ENCODE measurements around the gene TSPAN11.

DNA sequence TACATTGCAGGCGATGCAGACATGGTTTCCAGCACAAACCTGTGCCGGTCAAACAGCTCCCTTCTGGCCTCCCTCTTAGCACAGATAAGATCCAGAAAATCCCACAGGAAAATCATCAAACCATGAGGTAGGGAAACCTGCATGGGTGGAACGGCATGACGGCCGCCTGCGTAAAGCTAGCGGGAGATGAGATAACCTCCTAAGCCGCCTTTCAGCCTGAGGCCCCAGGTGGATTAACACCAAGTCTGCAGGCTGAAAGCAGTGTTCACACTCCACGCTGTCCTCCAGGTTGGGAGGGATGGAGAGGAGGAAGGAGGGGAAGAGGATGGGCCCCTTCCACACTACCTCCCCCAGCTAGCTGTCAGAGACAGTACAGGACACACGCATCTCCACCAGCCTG, 63.8 kb downstream of the TSPAN11 start:
- TF ChIP-seq POLR2A (IDR thresholded peaks at IDR 0.05) (no peak), POLR2AphosphoS5 (IDR thresholded peaks at IDR 0.05) (no peak), EP300 (IDR thresholded peaks at IDR 0.05; ENCODE audit: low read depth) (no peak)
- TF ChIP-seq, protein P1, sequence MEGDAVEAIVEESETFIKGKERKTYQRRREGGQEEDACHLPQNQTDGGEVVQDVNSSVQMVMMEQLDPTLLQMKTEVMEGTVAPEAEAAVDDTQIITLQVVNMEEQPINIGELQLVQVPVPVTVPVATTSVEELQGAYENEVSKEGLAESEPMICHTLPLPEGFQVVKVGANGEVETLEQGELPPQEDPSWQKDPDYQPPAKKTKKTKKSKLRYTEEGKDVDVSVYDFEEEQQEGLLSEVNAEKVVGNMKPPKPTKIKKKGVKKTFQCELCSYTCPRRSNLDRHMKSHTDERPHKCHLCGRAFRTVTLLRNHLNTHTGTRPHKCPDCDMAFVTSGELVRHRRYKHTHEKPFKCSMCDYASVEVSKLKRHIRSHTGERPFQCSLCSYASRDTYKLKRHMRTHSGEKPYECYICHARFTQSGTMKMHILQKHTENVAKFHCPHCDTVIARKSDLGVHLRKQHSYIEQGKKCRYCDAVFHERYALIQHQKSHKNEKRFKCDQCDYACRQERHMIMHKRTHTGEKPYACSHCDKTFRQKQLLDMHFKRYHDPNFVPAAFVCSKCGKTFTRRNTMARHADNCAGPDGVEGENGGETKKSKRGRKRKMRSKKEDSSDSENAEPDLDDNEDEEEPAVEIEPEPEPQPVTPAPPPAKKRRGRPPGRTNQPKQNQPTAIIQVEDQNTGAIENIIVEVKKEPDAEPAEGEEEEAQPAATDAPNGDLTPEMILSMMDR (IDR thresholded peaks at IDR 0.05), result no peak
